Esophagus muscularis mucosa (tissue), 3 donors: ENCODE measurements around the gene PFN3.

Source experiments
- POLR2AphosphoS5 ChIP-seq, 2 donors: sonication (generic); formaldehyde crosslinking; IDR thresholded peaks; one replicate each; pipeline ENCODE4 v1.6.1; 2017; ENCODE audit warnings: antibody characterized with exemption in 2 of 2
- TF ChIP-seq, protein P1 (sequence below), 3 experiments: fragments of 200-600 bp in 2 of 3; fragments of 450-650 bp in 1 of 3; sonication (generic) in 2 of 3; IDR thresholded peaks; one replicate each; pipeline ENCODE4 v1.5.1; 2017 to 2019; ENCODE audit warnings: antibody characterized with exemption in 3 of 3, mild to moderate bottlenecking in 2 of 3, moderate library complexity in 1 of 3

DNA sequence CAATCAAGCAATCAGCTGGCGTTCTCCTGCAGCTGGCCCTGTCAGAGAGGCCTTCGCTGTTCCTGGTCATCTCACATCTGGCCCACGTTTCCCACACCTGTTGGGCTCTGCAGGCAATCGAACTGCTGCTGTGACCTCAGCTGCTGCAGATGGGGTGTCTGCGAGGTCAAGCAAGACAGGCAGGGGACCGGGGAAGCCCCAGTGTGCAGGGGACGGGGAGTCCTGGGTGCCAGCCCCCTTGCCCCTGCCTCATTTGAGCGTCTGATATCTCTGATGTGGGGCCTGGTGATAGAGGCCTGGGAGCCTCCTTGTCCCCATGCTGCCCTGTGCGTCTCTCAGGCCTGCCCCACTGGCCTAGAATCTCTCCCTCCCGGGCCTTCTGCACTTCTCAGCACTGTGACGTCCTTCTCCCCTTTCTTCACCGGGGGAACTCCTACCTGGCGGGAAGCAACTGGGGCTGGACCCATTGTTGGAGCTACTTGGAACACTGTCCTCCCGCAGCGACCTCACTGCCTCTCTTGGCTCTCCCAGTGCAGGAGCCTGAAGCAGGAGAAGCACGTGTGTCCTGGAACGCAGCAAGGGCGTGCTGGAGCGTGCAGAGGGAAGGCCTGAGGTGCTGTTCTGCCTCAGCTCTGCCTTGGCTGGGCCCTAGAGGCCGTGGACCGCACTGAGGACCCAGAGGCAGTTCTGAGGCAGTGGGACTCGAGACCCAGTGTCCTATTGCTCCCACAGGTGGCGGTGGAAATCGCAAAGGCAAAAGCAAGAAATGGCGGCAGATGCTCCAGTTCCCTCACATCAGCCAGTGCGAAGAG, 29.9 kb upstream of the PFN3 start:
- no peak for TF ChIP-seq POLR2AphosphoS5 (IDR thresholded peaks at IDR 0.05)
- TF ChIP-seq, protein P1, sequence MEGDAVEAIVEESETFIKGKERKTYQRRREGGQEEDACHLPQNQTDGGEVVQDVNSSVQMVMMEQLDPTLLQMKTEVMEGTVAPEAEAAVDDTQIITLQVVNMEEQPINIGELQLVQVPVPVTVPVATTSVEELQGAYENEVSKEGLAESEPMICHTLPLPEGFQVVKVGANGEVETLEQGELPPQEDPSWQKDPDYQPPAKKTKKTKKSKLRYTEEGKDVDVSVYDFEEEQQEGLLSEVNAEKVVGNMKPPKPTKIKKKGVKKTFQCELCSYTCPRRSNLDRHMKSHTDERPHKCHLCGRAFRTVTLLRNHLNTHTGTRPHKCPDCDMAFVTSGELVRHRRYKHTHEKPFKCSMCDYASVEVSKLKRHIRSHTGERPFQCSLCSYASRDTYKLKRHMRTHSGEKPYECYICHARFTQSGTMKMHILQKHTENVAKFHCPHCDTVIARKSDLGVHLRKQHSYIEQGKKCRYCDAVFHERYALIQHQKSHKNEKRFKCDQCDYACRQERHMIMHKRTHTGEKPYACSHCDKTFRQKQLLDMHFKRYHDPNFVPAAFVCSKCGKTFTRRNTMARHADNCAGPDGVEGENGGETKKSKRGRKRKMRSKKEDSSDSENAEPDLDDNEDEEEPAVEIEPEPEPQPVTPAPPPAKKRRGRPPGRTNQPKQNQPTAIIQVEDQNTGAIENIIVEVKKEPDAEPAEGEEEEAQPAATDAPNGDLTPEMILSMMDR (IDR thresholded peaks at IDR 0.05), result no peak
